ENCODE measurements around the gene GMEB1.
A peak's percentile ranks its signal among the peaks of the same experiment; 100 is the strongest.
"Not testable (repeated sequence)": the region's sequence is repeated elsewhere in the genome, so short reads cannot be mapped to it uniquely, and the experiment has no call there.

GMEB1 gene

GRCh38 chr1:28668191-28668955, at the start of gene GMEB1:
Gene GMEB1 (plus strand): TSS chr1:28668784. CDS start chr1:28683613, 14,829 bp downstream.
- DNase-seq: peak; percentile 47 to 81 (median 70)

- no peak for DNase-seq
Observed at GRCh38 chr1:28631713-28632112, 36.9 kb upstream of the GMEB1 start.

- no peak for DNase-seq
Observed at GRCh38 chr1:28632560-28632959, 36.0 kb upstream of the GMEB1 start.

GRCh38 chr1:28640766-28641165, 27.8 kb upstream of the GMEB1 start:
- DNase-seq: peak in 2 of 4 experiments; percentile 4 to 13

- DNase-seq: no peak
Observed at GRCh38 chr1:28642056-28642846, 26.3 kb upstream of the GMEB1 start.

GRCh38 chr1:28642847-28643635, 25.5 kb upstream of the GMEB1 start, which contains the start of gene TAF12:
Gene TAF12 (minus strand): TSS chr1:28643067. CDS start chr1:28622081, 20,986 bp downstream.
- peak; percentile 74 to 89 (median 82) for DNase-seq

GRCh38 chr1:28644494-28644893, 24.1 kb upstream of the GMEB1 start:
- no peak for DNase-seq

GRCh38 chr1:28645406-28645805, 23.2 kb upstream of the GMEB1 start:
- not testable (repeated sequence) for DNase-seq

GRCh38 chr1:28646040-28646439, 22.5 kb upstream of the GMEB1 start:
- DNase-seq: no peak

GRCh38 chr1:28648008-28648473, 20.5 kb upstream of the GMEB1 start:
- DNase-seq: peak; percentile 57 to 81 (median 64)

GRCh38 chr1:28648474-28649198, 19.9 kb upstream of the GMEB1 start, which contains the start of gene RNU11:
Gene RNU11 (plus strand): TSS chr1:28648600.
- peak; percentile 70 to 89 (median 77) for DNase-seq

GRCh38 chr1:28653063-28653462, 15.5 kb upstream of the GMEB1 start:
- not testable (repeated sequence) for DNase-seq

- not testable (repeated sequence) for DNase-seq
Observed at GRCh38 chr1:28653870-28654269, 14.7 kb upstream of the GMEB1 start.

GRCh38 chr1:28655448-28656311, 12.9 kb upstream of the GMEB1 start:
- DNase-seq: not testable (repeated sequence)

- DNase-seq: no peak
Observed at GRCh38 chr1:28656335-28656734, 12.2 kb upstream of the GMEB1 start.

- no peak for DNase-seq
Observed at GRCh38 chr1:28663871-28664470, 4.6 kb upstream of the GMEB1 start.

- no peak for DNase-seq
Observed at GRCh38 chr1:28666806-28667205, 1.8 kb upstream of the GMEB1 start.

GRCh38 chr1:28668956-28669723, 556 bp downstream of the GMEB1 start:
- peak in 3 of 4 experiments; percentile 45 to 81 (median 68) for DNase-seq

GRCh38 chr1:28671254-28671780, 2.7 kb downstream of the GMEB1 start:
- no peak for DNase-seq
